ENCODE results near the gene ACSM3. TPM values are rescaled to one million over a fixed set of nuclear protein-coding genes. Genes with fewer than 3 reads are reported as not detected.

Gene ACSM3
- total RNA-seq, 1 donor from 2014 or later: 0.40 TPM

DNA sequence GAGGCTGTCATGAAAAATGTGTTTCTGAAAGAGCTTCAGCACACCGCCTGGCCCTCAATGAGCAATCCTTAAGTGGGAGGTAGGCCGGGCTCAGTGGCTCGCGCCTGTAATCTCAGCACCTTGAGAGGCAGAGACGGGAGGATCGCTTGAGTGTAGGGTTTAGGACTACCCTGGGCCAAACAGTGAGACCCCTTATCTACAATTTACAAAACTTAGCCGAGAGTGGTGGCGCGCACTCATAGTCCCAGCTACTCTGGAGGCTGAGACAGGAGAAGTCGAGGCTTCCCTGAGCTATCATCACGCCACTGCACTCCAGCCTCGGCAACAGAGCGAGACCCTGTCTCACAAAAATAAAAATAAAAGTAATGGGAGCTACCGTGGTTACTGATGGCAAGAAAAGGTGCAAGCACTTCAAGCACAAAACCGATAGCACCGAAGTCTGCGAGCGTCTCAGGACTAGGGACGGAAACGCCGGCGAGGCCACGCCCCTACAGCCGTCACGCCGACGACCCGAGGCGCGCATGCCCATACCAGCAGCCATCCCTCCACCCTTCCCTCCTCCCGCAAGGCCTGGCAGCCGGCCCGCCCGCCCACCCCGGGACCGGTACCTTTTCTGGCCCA, 22.8 kb upstream of the ACSM3 start:
- H3K4me3 Mint-ChIP-seq: peak overlapping the region; percentile 99
- peaks cover 19% of the 10 kb centered on the region for H3K4me1 Mint-ChIP-seq
- TF ChIP-seq, protein P1, sequence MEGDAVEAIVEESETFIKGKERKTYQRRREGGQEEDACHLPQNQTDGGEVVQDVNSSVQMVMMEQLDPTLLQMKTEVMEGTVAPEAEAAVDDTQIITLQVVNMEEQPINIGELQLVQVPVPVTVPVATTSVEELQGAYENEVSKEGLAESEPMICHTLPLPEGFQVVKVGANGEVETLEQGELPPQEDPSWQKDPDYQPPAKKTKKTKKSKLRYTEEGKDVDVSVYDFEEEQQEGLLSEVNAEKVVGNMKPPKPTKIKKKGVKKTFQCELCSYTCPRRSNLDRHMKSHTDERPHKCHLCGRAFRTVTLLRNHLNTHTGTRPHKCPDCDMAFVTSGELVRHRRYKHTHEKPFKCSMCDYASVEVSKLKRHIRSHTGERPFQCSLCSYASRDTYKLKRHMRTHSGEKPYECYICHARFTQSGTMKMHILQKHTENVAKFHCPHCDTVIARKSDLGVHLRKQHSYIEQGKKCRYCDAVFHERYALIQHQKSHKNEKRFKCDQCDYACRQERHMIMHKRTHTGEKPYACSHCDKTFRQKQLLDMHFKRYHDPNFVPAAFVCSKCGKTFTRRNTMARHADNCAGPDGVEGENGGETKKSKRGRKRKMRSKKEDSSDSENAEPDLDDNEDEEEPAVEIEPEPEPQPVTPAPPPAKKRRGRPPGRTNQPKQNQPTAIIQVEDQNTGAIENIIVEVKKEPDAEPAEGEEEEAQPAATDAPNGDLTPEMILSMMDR (conservative IDR thresholded peaks at IDR 0.05): no peak
- no peaks in the 10 kb centered on the region for H3K9me3 Mint-ChIP-seq
- H3K36me3 Mint-ChIP-seq (ENCODE audit: low read depth): peaks cover 5% of the 10 kb centered on the region
- peak overlapping the region; percentile 96 for H3K27ac Mint-ChIP-seq (ENCODE audit: unreplicated experiment)
- DNase-seq (ENCODE audit: low read depth, low spot score): peak; percentile 74
- no peaks in the 10 kb centered on the region for H3K27me3 Mint-ChIP-seq (ENCODE audit: low read depth)

DNA sequence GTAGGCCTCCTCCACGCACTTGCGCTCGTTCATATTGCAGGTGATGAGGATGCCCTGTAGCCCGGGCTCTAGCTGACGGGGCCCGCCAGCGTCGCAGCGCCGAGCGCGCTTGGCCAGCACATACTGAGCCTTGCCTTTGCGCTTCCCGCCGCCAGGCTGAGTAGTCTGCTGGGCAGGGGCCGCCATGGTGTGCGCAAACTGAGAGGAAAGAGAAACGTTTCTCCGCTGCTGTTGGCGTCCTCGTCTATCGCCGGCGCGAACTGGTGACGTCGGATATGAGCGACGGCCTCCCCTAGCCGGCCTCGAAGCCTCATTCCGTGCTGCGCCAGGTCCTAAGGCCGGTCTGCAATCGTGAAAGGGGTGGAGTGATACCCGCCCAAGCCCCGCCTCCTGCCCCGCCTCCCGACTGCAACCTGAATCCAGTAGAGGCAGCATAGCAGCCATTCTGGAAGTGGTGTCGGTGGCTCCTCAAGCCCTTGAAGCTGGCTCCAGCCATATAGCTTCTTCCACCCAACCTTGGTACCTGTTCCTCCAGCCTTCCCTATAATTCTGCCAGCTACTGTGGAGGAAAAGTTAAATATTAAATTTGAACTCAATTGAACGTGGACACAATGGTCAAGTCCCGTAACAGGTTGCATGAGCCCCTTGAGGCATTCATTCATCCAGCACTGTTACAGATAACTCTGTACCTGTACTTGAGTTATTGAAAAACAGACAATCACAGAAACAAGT, 22.1 kb upstream of the ACSM3 start, which contains the start of gene THUMPD1:
Gene THUMPD1, minus strand, starts transcription at position 265 of the 732 bp plus-strand sequence. Its CDS starts 79 bp downstream, at position 186.
- peaks cover 5% of the 10 kb centered on the region for H3K36me3 Mint-ChIP-seq (ENCODE audit: low read depth)
- DNase-seq (ENCODE audit: low read depth, low spot score): peak; percentile 91
- no peaks in the 10 kb centered on the region for H3K27me3 Mint-ChIP-seq (ENCODE audit: low read depth)
- H3K27ac Mint-ChIP-seq (ENCODE audit: unreplicated experiment): peak within 1 kb of the TSS; percentile 96
- H3K9me3 Mint-ChIP-seq: no peaks in the 10 kb centered on the region
- TF ChIP-seq, protein P1 (conservative IDR thresholded peaks at IDR 0.05): no peak
- peaks cover 19% of the 10 kb centered on the region for H3K4me1 Mint-ChIP-seq
- H3K4me3 Mint-ChIP-seq: peak within 1 kb of the TSS; percentile 99

DNA sequence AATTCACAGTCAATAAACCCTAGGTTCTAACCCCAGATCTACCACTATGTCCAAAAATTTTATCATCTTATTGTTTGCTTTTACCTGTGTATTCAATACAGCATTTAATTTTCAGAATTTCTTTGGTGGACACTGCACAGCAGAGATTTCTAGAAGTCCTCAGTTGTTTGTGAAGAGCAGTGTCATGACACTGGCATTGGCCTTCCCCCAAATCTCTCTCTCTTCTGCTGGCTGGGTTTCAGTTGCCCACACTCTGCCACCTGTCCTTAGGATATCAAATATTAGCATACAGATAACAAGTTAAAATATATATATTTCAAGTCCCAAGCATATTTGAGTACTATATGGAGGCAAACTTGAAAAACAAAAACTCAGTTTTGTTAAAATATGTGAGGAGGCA, 20.2 kb upstream of the ACSM3 start:
- TF ChIP-seq, protein P1 (conservative IDR thresholded peaks at IDR 0.05): no peak
- H3K4me3 Mint-ChIP-seq: no peak overlapping the region
- no peak for DNase-seq (ENCODE audit: low read depth, low spot score)
- H3K36me3 Mint-ChIP-seq (ENCODE audit: low read depth): peaks cover 2% of the 10 kb centered on the region
- peaks cover 5% of the 10 kb centered on the region for H3K9me3 Mint-ChIP-seq
- peaks cover 19% of the 10 kb centered on the region for H3K4me1 Mint-ChIP-seq
- H3K27me3 Mint-ChIP-seq (ENCODE audit: low read depth): no peaks in the 10 kb centered on the region
- H3K27ac Mint-ChIP-seq (ENCODE audit: unreplicated experiment): no peak overlapping the region

DNA sequence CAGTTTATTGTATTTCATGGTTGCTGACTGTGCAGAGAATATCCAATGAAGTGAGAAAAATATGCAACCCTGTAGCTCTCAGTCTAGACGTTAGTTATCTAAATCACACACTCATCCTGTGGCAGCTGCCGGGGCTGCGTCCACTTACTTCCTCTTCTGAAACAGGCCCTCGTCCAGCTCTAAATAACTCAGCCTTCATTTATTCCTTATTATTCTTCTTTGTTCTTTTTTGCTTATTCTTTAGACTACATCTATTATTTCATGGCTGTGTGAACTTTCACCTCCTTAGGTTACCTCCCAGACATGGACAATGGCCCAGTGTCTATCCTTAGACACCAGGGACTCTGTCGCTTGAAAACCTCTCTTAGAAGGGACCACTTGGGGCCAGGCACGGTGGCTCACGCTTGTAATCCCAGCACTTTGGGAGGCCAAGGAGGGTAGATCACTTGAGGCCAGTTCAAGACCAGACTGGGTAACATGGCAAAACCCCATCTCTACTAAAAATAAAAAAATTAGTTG, 18.8 kb upstream of the ACSM3 start:
- DNase-seq (ENCODE audit: low read depth, low spot score): no peak
- TF ChIP-seq, protein P1 (conservative IDR thresholded peaks at IDR 0.05): no peak
- peaks cover 4% of the 10 kb centered on the region for H3K27me3 Mint-ChIP-seq (ENCODE audit: low read depth)
- peaks cover 2% of the 10 kb centered on the region for H3K36me3 Mint-ChIP-seq (ENCODE audit: low read depth)
- H3K4me3 Mint-ChIP-seq: peak overlapping the region; percentile 72
- peaks cover 19% of the 10 kb centered on the region for H3K4me1 Mint-ChIP-seq
- peaks cover 5% of the 10 kb centered on the region for H3K9me3 Mint-ChIP-seq
- no peak overlapping the region for H3K27ac Mint-ChIP-seq (ENCODE audit: unreplicated experiment)

DNA sequence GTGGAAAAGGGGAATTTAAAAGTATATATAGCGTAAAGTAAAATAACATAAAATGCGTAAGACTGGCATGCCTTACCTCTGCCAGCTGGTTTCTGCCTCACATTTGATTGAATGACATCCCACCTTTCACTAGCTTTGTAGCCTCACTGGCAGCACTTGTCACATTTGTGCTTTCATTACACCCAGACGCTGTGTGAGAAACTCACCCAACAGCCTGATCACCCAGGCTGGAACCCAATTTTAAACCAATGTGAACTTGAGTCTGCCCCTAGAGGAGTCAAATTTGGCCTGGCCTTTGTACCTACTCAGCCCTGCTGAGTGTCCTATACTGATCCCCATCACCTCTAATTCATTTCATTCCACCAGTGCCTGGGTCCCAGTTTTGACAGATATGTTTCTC, 17.4 kb upstream of the ACSM3 start:
- Mint-ChIP-seq H3K4me1 (peaks cover 12% of the 10 kb centered on the region), H3K27ac (ENCODE audit: unreplicated experiment) (no peak overlapping the region), H3K27me3 (ENCODE audit: low read depth) (peaks cover 8% of the 10 kb centered on the region), H3K36me3 (ENCODE audit: low read depth) (peaks cover 2% of the 10 kb centered on the region), H3K4me3 (no peak overlapping the region), H3K9me3 (peaks cover 5% of the 10 kb centered on the region)
- TF ChIP-seq, protein P1 (conservative IDR thresholded peaks at IDR 0.05): no peak
- no peak for DNase-seq (ENCODE audit: low read depth, low spot score)

Measured in neural crest cell (in vitro differentiated cells).